GM23338 (cell line): Measurements from ENCODE around the gene TSPOAP1. TPM values are rescaled to one million over a fixed set of nuclear protein-coding genes. Genes with fewer than 3 reads are reported as not detected.

Experiments
- ATAC-seq: fragments of 200-7000 bp; cut with Tn5 transposase; 3 replicates; pipeline ENCODE4 v1.9.1; 2020
- DNase-seq: peaks from one replicate; pipeline ENCODE4 v3.0.0-alpha.2; 2015; ENCODE audit warnings: low spot score
- H2AFZ ChIP-seq: fragments of 200-600 bp; sonication (generic); 2 replicates; pipeline ENCODE4 v1.8.0; 2016; ENCODE audit warnings: antibody characterized with exemption, mild to moderate bottlenecking, moderate library complexity
- H3F3A ChIP-seq: fragments of 200-600 bp; sonication (generic); replicated peaks from 2 replicates; pipeline ENCODE4 v1.8.0; 2017; ENCODE audit warnings: antibody characterized with exemption, mixed run types, low read depth
- H3K27ac ChIP-seq: fragments of 200-600 bp; sonication (generic); 2 replicates; pipeline ENCODE4 v1.6.1; 2016; ENCODE audit warnings: low read depth
- H3K27me3 ChIP-seq: fragments of 200-600 bp; sonication (generic); 2 replicates; pipeline ENCODE4 v1.8.0; 2016; ENCODE audit warnings: mild to moderate bottlenecking, mixed run types, moderate library complexity; ENCODE audit not compliant: insufficient read depth
- H3K36me3 ChIP-seq: fragments of 200-600 bp; sonication (generic); 2 replicates; pipeline ENCODE4 v1.8.0; 2016; ENCODE audit warnings: mild to moderate bottlenecking; ENCODE audit not compliant: insufficient read depth
- H3K4me1 ChIP-seq: fragments of 200-600 bp; sonication (generic); 2 replicates; pipeline ENCODE4 v1.8.0; 2016; ENCODE audit warnings: mild to moderate bottlenecking, moderate library complexity; ENCODE audit not compliant: insufficient read depth
- H3K4me2 ChIP-seq: fragments of 200-600 bp; sonication (generic); 2 replicates; pipeline ENCODE4 v1.7.1; 2017; ENCODE audit warnings: mixed run types
- H3K4me3 ChIP-seq: fragments of 200-600 bp; sonication (generic); 2 replicates; pipeline ENCODE4 v1.6.1; 2016; ENCODE audit warnings: mixed run types
- H3K79me2 ChIP-seq: fragments of 200-600 bp; sonication (generic); replicated peaks from 2 replicates; pipeline ENCODE4 v1.8.0; 2017; ENCODE audit warnings: mild to moderate bottlenecking; ENCODE audit not compliant: insufficient read depth
- H3K9me2 ChIP-seq: fragments of 200-600 bp; sonication (generic); 2 replicates; pipeline ENCODE4 v1.8.0; 2017; ENCODE audit not compliant: insufficient read depth
- H4K20me1 ChIP-seq: fragments of 200-600 bp; sonication (generic); replicated peaks from 2 replicates; pipeline ENCODE4 v1.8.0; 2017; ENCODE audit warnings: mild to moderate bottlenecking; ENCODE audit not compliant: insufficient read depth
- H3K27ac Mint-ChIP-seq: 2 replicates; pipeline ENCODE4 v1.8.0; 2020; ENCODE audit warnings: inconsistent platforms, mild to moderate bottlenecking, moderate library complexity, mixed read lengths
- H3K27me3 Mint-ChIP-seq: 3 replicates; pipeline ENCODE4 v1.8.0; 2022; ENCODE audit warnings: low read depth, mild to moderate bottlenecking, moderate library complexity, mixed read lengths, inconsistent platforms; ENCODE audit not compliant: insufficient read depth, poor library complexity
- H3K36me3 Mint-ChIP-seq: 3 replicates; pipeline ENCODE4 v1.8.0; 2021; ENCODE audit warnings: low read depth, mild to moderate bottlenecking, inconsistent platforms, moderate library complexity, mixed read lengths
- H3K4me1 Mint-ChIP-seq: 3 replicates; pipeline ENCODE4 v1.8.0; 2020; ENCODE audit warnings: mild to moderate bottlenecking, inconsistent platforms, mixed read lengths
- H3K4me3 Mint-ChIP-seq: 3 replicates; pipeline ENCODE4 v1.8.0; 2021; ENCODE audit warnings: moderate library complexity, mild to moderate bottlenecking, inconsistent platforms, mixed read lengths
- H3K9me3 Mint-ChIP-seq: 3 replicates; pipeline ENCODE4 v1.8.0; 2020; ENCODE audit warnings: moderate library complexity, mild to moderate bottlenecking, inconsistent platforms, mixed read lengths
- CREB1 ChIP-seq: fragments of 250-450 bp; sonication (Bioruptor Pico); IDR thresholded peaks from 2 replicates; pipeline ENCODE4 v1.5.0; 2020; ENCODE audit warnings: low read depth, mild to moderate bottlenecking, moderate library complexity
- ETS1 ChIP-seq: IDR thresholded peaks from 2 replicates; pipeline ENCODE4 v1.6.1; 2016; ENCODE audit warnings: antibody characterized with exemption
- EZH2 ChIP-seq: fragments of 200-600 bp; sonication (generic); IDR thresholded peaks from one replicate; pipeline ENCODE4 v1.8.0; 2017; ENCODE audit warnings: antibody characterized with exemption, mild to moderate bottlenecking, low read depth; ENCODE audit not compliant: unreplicated experiment
- EZH2phosphoT487 ChIP-seq: fragments of 200-600 bp; sonication (generic); IDR thresholded peaks from one replicate; pipeline ENCODE4 v1.8.1; 2018; ENCODE audit warnings: antibody characterized with exemption; ENCODE audit not compliant: unreplicated experiment
- JUNB ChIP-seq: IDR thresholded peaks from one replicate; pipeline ENCODE4 v1.6.1; 2016; ENCODE audit warnings: antibody characterized with exemption; ENCODE audit not compliant: unreplicated experiment
- NANOG ChIP-seq: IDR thresholded peaks from 2 replicates; pipeline ENCODE4 v1.6.1; 2016; ENCODE audit warnings: antibody characterized with exemption, borderline replicate concordance
- POLR2AphosphoS5 ChIP-seq: IDR thresholded peaks from 2 replicates; pipeline ENCODE4 v1.6.1; 2016; ENCODE audit warnings: antibody characterized with exemption, low read depth
- REST ChIP-seq: IDR thresholded peaks from one replicate; pipeline ENCODE4 v1.6.1; 2018; ENCODE audit warnings: antibody characterized with exemption; ENCODE audit not compliant: unreplicated experiment
- ZNF114 ChIP-seq: fragments of 250-450 bp; sonication (Bioruptor Pico); IDR thresholded peaks from 2 replicates; pipeline ENCODE4 v1.5.0; 2020; ENCODE audit warnings: mild to moderate bottlenecking, moderate library complexity
- ZNF331 ChIP-seq: fragments of 250-450 bp; sonication (Bioruptor Pico); IDR thresholded peaks from 2 replicates; pipeline ENCODE4 v1.5.0; 2020; ENCODE audit warnings: low read depth, mild to moderate bottlenecking, moderate library complexity
- polyA plus RNA-seq: library from polyadenylated mRNA; unstranded; fragments of >200 nt; fragmentation: Nextera tagmentation; extraction: Ambion mirVana; gene quantifications from 2 replicates; pipeline ENCODE4 v1.2.1, GENCODE V29; 2016
- total RNA-seq: library from RNA; depleted of rRNA; stranded (reverse); fragments of >200 nt; shearing (Covaris generic); gene quantifications from 2 replicates; pipeline ENCODE4 v1.2.3, GENCODE V29; 2014

TSPOAP1 gene
- total and polyA plus RNA-seq, 2 experiments from 2014 or later, result 7.3 to 11.8 TPM

- Mint-ChIP-seq H3K4me1 (peaks cover 12% of the 10 kb centered on the region), H3K27ac (no peak overlapping the region), H3K4me3 (no peak overlapping the region), H3K27me3 (peaks cover 5% of the 10 kb centered on the region), H3K36me3 (no peaks in the 10 kb centered on the region), H3K9me3 (no peaks in the 10 kb centered on the region)
- H3K4me3 ChIP-seq, result no peak overlapping the region
- TF ChIP-seq ZNF114 (no peak), JUNB (no peak), POLR2AphosphoS5 (no peak), NANOG (no peak), ETS1 (no peak), ZNF331 (CRISPR knock-in tag) (no peak), EZH2phosphoT487 (no peak), EZH2 (no peak), CREB1 (CRISPR knock-in tag) (no peak), REST (no peak)
- no peak for ATAC-seq
- H3K9me2 ChIP-seq, result no peaks in the 10 kb centered on the region
- H3K27me3 ChIP-seq, result no peaks in the 10 kb centered on the region
- no peaks in the 10 kb centered on the region for H3K79me2 ChIP-seq
- no peak overlapping the region for H3K27ac ChIP-seq
- H4K20me1 ChIP-seq, result no peaks in the 10 kb centered on the region
- no peaks in the 10 kb centered on the region for H3K36me3 ChIP-seq
- H3K4me1 ChIP-seq, result no peaks in the 10 kb centered on the region
- no peak overlapping the region for H3K4me2 ChIP-seq
- DNase-seq, result no peak
- no peaks in the 10 kb centered on the region for H3F3A ChIP-seq
- H2AFZ ChIP-seq, result no peak overlapping the region
Observed at GRCh38 chr17:58316260-58316960, 12.2 kb downstream of the TSPOAP1 start.

GRCh38 chr17:58315750-58316149 is 12.8 kb downstream of the TSPOAP1 start:
- no peak for ATAC-seq
- no peaks in the 10 kb centered on the region for H3K36me3 Mint-ChIP-seq
- no peaks in the 10 kb centered on the region for H3F3A ChIP-seq
- DNase-seq, result no peak
- no peak overlapping the region for H3K4me2 ChIP-seq
- H3K4me3 Mint-ChIP-seq, result no peak overlapping the region
- no peak overlapping the region for H3K4me3 ChIP-seq
- H3K4me1 Mint-ChIP-seq, result peaks cover 12% of the 10 kb centered on the region
- no peaks in the 10 kb centered on the region for H3K9me2 ChIP-seq
- no peak overlapping the region for H3K27ac ChIP-seq
- TF ChIP-seq EZH2phosphoT487 (no peak), ZNF331 (CRISPR knock-in tag) (no peak), JUNB (no peak), NANOG (no peak), ZNF114 (no peak), REST (no peak), EZH2 (no peak)
- H3K27ac Mint-ChIP-seq, result no peak overlapping the region
- no peaks in the 10 kb centered on the region for H3K79me2 ChIP-seq
- H3K36me3 ChIP-seq, result no peaks in the 10 kb centered on the region
- no peaks in the 10 kb centered on the region for H3K9me3 Mint-ChIP-seq
- no peaks in the 10 kb centered on the region for H3K27me3 ChIP-seq
- peaks cover 5% of the 10 kb centered on the region for H3K27me3 Mint-ChIP-seq
- H2AFZ ChIP-seq, result no peak overlapping the region
- H4K20me1 ChIP-seq, result no peaks in the 10 kb centered on the region
- no peaks in the 10 kb centered on the region for H3K4me1 ChIP-seq
